Keratinocyte (primary cell): ENCODE results near the gene PTAR1.

Experiments used
- EZH2 ChIP-seq: IDR thresholded peaks from one replicate; pipeline ENCODE4 v1.6.1; 2012; ENCODE audit warnings: inconsistent platforms, mild to moderate bottlenecking, low read length, moderate library complexity
- TF ChIP-seq, protein P1 (sequence below), 3 experiments: IDR thresholded peaks in 1 of 3; conservative IDR thresholded peaks in 1 of 3; optimal IDR thresholded peaks in 1 of 3; 2 replicates in 2 of 3; 3 replicates in 1 of 3; pipeline versions ENCODE3 to v1.5.1; 2011; ENCODE audit warnings: low read length in 3 of 3, mild to moderate bottlenecking in 3 of 3, moderate library complexity in 2 of 3, control low read depth in 1 of 3, inconsistent platforms in 1 of 3; ENCODE audit not compliant: insufficient read depth in 2 of 3; ENCODE audit errors: extremely low read depth in 1 of 3

DNA sequence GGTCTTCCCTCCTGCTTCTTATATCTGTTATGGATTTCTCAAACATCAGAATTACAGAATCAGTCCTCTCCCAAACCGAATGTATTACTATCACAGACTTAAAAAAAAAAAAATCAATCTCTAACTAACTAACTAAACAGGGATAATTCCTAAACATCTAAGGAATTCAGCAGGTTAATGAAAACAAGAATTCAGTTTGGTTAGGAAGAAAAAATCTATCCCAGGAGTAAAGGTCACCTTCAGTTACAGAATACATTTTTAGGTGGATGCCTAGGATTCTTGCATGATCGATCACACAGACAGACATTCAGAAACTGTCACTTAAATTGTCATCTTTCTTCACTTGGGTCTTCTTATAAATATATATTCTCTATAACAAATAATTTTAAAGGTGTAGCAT, 11.5 kb downstream of the PTAR1 start:
- TF ChIP-seq, protein P1, sequence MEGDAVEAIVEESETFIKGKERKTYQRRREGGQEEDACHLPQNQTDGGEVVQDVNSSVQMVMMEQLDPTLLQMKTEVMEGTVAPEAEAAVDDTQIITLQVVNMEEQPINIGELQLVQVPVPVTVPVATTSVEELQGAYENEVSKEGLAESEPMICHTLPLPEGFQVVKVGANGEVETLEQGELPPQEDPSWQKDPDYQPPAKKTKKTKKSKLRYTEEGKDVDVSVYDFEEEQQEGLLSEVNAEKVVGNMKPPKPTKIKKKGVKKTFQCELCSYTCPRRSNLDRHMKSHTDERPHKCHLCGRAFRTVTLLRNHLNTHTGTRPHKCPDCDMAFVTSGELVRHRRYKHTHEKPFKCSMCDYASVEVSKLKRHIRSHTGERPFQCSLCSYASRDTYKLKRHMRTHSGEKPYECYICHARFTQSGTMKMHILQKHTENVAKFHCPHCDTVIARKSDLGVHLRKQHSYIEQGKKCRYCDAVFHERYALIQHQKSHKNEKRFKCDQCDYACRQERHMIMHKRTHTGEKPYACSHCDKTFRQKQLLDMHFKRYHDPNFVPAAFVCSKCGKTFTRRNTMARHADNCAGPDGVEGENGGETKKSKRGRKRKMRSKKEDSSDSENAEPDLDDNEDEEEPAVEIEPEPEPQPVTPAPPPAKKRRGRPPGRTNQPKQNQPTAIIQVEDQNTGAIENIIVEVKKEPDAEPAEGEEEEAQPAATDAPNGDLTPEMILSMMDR (optimal IDR thresholded peaks at IDR 0.05 in 1 of 3, IDR thresholded peaks at IDR 0.05 in 1 of 3, conservative IDR thresholded peaks at IDR 0.05 in 1 of 3; ENCODE audit: extremely low read depth in 1 of 3, insufficient read depth in 2 of 3, low read length in 3 of 3), result no peak
- no peak for TF ChIP-seq EZH2
